Liver (tissue), 3 donors: ENCODE results near the gene EFR3B.

Experiments
- CTCF ChIP-seq: fragments of 150-350 bp; IDR thresholded peaks from 2 replicates; pipeline ENCODE4 v1.5.1; 2017; ENCODE audit warnings: improper control_type of control experiment, low read depth, low read length; ENCODE audit not compliant: missing input control
- EGR1 ChIP-seq, 2 donors: IDR thresholded peaks; 2 replicates each; pipeline ENCODE4 v1.6.1; 2016 to 2018; ENCODE audit warnings: antibody characterized with exemption in 2 of 2, low read depth in 2 of 2
- FOXA1 ChIP-seq: IDR thresholded peaks from 2 replicates; pipeline ENCODE4 v1.6.1; 2016; ENCODE audit warnings: antibody characterized with exemption
- JUND ChIP-seq, 2 donors: IDR thresholded peaks; 2 replicates each; pipeline ENCODE4 v1.6.1; 2016; ENCODE audit warnings: antibody characterized with exemption in 2 of 2
- MAX ChIP-seq: IDR thresholded peaks from 2 replicates; pipeline ENCODE4 v1.6.1; 2016; ENCODE audit warnings: antibody characterized with exemption
- RAD21 ChIP-seq, 2 donors: IDR thresholded peaks; 2 replicates each; pipeline ENCODE4 v1.6.1; 2016; ENCODE audit warnings: antibody characterized with exemption in 2 of 2, mild to moderate bottlenecking in 2 of 2
- REST ChIP-seq: IDR thresholded peaks from 2 replicates; pipeline ENCODE4 v1.6.1; 2016; ENCODE audit warnings: antibody characterized with exemption, mild to moderate bottlenecking
- SP1 ChIP-seq: IDR thresholded peaks from 2 replicates; pipeline ENCODE4 v1.6.1; 2018; ENCODE audit warnings: antibody characterized with exemption, mild to moderate bottlenecking
- TAF1 ChIP-seq: conservative IDR thresholded peaks from 2 replicates; pipeline ENCODE4 v1.6.1; 2016; ENCODE audit warnings: antibody characterized with exemption, mild to moderate bottlenecking
- YY1 ChIP-seq: IDR thresholded peaks from 2 replicates; pipeline ENCODE4 v1.6.1; 2016; ENCODE audit warnings: antibody characterized with exemption, mild to moderate bottlenecking
- ZBTB33 ChIP-seq: IDR thresholded peaks from 2 replicates; pipeline ENCODE4 v1.6.1; 2016; ENCODE audit warnings: antibody characterized with exemption
- donor health status: healthy.
- donor health status: healthy.

- no peak for TF ChIP-seq CTCF
- no peak for TF ChIP-seq YY1
- no peak for TF ChIP-seq SP1
- no peak for TF ChIP-seq TAF1
- TF ChIP-seq RAD21 (IDR thresholded peaks at IDR 0.05) = no peak
- TF ChIP-seq FOXA1 = no peak
- TF ChIP-seq EGR1 (IDR thresholded peaks at IDR 0.05; ENCODE audit: low read depth in 2 of 2) = no peak
- no peak for TF ChIP-seq REST
- TF ChIP-seq ZBTB33 = no peak
- TF ChIP-seq JUND (IDR thresholded peaks at IDR 0.05) = no peak
- TF ChIP-seq MAX = no peak
Measured at GRCh38 chr2:25116956-25117355, 75.1 kb downstream of the EFR3B start.
